Measurements from ENCODE around the gene TIMM44. TPM values are rescaled to one million over a fixed set of nuclear protein-coding genes. Genes with fewer than 3 reads are reported as not detected.

Gene TIMM44
- total and polyA plus RNA-seq, 2 experiments from 2014 or later, result 52.0 to 92.4 TPM

GRCh38 chr19:7917267-7918061 is 26.0 kb downstream of the TIMM44 start:
- H3K4me1 ChIP-seq (ENCODE audit: low read depth), result peaks cover 5% of the 10 kb centered on the region
- peaks cover 51% of the 10 kb centered on the region for H3K27me3 ChIP-seq
- DNase-seq (ENCODE audit: low read depth in 1 of 2, low spot score in 1 of 2), result peak; percentile 64 to 80
- no peak overlapping the region for H3K27ac ChIP-seq
- H3K36me3 ChIP-seq, result peaks cover 1% of the 10 kb centered on the region
- H3K9me3 ChIP-seq (ENCODE audit: low read depth), result no peaks in the 10 kb centered on the region
- TF ChIP-seq CTCF (IDR thresholded peaks at IDR 0.05; ENCODE audit: low read depth, low read length), result peak; percentile 67
- peak overlapping the region; percentile 29 for H3K4me3 ChIP-seq

GRCh38 chr19:7916955-7917266 is 26.6 kb downstream of the TIMM44 start:
- DNase-seq (ENCODE audit: low read depth in 1 of 2, low spot score in 1 of 2), result no peak

GRCh38 chr19:7916103-7916954 is 27.1 kb downstream of the TIMM44 start:
- Histone ChIP-seq H3K4me1 (ENCODE audit: low read depth) (peaks cover 5% of the 10 kb centered on the region), H3K9me3 (ENCODE audit: low read depth) (no peaks in the 10 kb centered on the region), H3K27me3 (peaks cover 51% of the 10 kb centered on the region), H3K27ac (no peak overlapping the region), H3K36me3 (peaks cover 13% of the 10 kb centered on the region), H3K4me3 (peak overlapping the region; percentile 29)
- no peak for TF ChIP-seq CTCF (IDR thresholded peaks at IDR 0.05; ENCODE audit: low read depth, low read length)
- DNase-seq (ENCODE audit: low read depth in 1 of 2, low spot score in 1 of 2), result peak in 1 of 2 donors; percentile 34

More at GRCh38 chr19:7916955-7917266, 26.6 kb downstream of the TIMM44 start:
- peaks cover 5% of the 10 kb centered on the region for H3K4me1 ChIP-seq (ENCODE audit: low read depth)
- no peak for TF ChIP-seq CTCF (IDR thresholded peaks at IDR 0.05; ENCODE audit: low read depth, low read length)
- H3K27me3 ChIP-seq, result peaks cover 51% of the 10 kb centered on the region
- no peak overlapping the region for H3K27ac ChIP-seq
- peak overlapping the region; percentile 29 for H3K4me3 ChIP-seq
- peaks cover 7% of the 10 kb centered on the region for H3K36me3 ChIP-seq
- H3K9me3 ChIP-seq (ENCODE audit: low read depth), result no peaks in the 10 kb centered on the region

DNA sequence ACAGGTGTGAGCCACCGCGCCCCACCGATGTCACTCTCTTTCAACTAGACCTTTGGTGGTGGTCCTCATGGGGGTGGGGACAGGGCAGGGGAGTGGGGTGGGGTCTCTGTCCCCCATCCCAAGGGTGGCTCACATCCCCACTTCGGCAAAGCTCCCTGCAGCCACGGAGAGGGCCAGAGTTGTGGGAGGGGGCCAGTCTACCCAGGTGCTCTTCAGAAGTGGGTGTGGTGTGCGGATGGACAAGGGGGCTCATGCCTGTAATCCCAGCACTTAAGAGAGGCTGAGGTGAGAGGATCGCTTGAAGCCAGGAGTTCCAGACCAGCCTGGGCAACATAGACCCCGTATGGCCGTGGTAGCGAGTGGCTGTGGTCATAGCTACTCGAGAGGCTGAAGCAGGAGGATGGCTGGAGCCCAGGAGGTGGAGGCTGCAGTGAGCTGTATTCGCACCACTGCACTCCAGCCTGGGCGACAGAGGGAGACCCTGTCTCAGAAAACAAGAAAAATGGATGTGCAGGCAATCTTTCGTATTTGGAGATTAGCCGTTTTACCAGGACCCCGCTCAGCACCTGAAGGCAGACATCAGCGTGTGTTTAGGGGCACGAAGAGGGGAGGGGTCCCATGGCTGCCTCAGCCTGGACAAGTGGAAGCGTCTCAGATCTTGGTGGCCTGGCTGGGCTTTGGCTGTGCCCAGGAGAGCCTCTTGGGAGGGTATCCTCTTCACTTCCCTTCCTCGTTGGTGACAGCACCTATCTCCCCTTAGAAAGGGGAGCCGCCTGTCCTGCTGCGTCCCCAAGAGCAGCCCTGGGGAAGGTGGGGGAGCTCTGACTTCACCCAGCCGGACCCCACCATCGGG is 28.0 kb downstream of the TIMM44 start:
- peaks cover 51% of the 10 kb centered on the region for H3K27me3 ChIP-seq
- no peak overlapping the region for H3K27ac ChIP-seq
- no peak for DNase-seq (ENCODE audit: low read depth in 1 of 2, low spot score in 1 of 2)
- peak overlapping the region; percentile 29 for H3K4me3 ChIP-seq
- no peaks in the 10 kb centered on the region for H3K9me3 ChIP-seq (ENCODE audit: low read depth)
- peaks cover 19% of the 10 kb centered on the region for H3K36me3 ChIP-seq
- peaks cover 5% of the 10 kb centered on the region for H3K4me1 ChIP-seq (ENCODE audit: low read depth)
- TF ChIP-seq CTCF (IDR thresholded peaks at IDR 0.05; ENCODE audit: low read depth, low read length), result no peak

GRCh38 chr19:7914598-7915045 is 28.8 kb downstream of the TIMM44 start, which contains the start of gene TGFBR3L:
Gene TGFBR3L (plus strand): TSS chr19:7914830.
- DNase-seq (ENCODE audit: low read depth in 1 of 2, low spot score in 1 of 2), result no peak
- Histone ChIP-seq H3K27me3 (peaks cover 51% of the 10 kb centered on the region), H3K4me3 (no peak within 1 kb of the TSS), H3K36me3 (peaks cover 21% of the 10 kb centered on the region), H3K4me1 (ENCODE audit: low read depth) (peaks cover 5% of the 10 kb centered on the region), H3K9me3 (ENCODE audit: low read depth) (no peaks in the 10 kb centered on the region), H3K27ac (no peak within 1 kb of the TSS)
- no peak for TF ChIP-seq CTCF (IDR thresholded peaks at IDR 0.05; ENCODE audit: low read depth, low read length)

Measured in cardiac muscle cell (in vitro differentiated cells and primary cell).